Muscle layer of colon (tissue), 2 donors: Measurements from ENCODE around the gene ATP6V0E2.

Experiments used
- H3K27ac ChIP-seq: one replicate; pipeline ENCODE4 v1.7.0; 2013; ENCODE audit warnings: low read depth, mild to moderate bottlenecking, low read length, moderate library complexity
- H3K27me3 ChIP-seq, 2 donors: one replicate each; pipeline ENCODE4 v1.7.0; 2013; ENCODE audit warnings: low read length in 2 of 2, mild to moderate bottlenecking in 2 of 2; ENCODE audit not compliant: insufficient read depth in 2 of 2, control insufficient read depth in 1 of 2
- H3K36me3 ChIP-seq: one replicate; pipeline ENCODE4 v1.7.0; 2013; ENCODE audit warnings: mild to moderate bottlenecking, low read length; ENCODE audit not compliant: insufficient read depth
- H3K4me1 ChIP-seq: one replicate; pipeline ENCODE4 v1.7.0; 2013; ENCODE audit warnings: mild to moderate bottlenecking, low read length; ENCODE audit not compliant: insufficient read depth
- H3K4me3 ChIP-seq, 2 donors: one replicate each; pipeline ENCODE4 v1.7.0; 2013; ENCODE audit warnings: low read length in 2 of 2, low read depth in 1 of 2, mild to moderate bottlenecking in 1 of 2, moderate library complexity in 1 of 2
- H3K9ac ChIP-seq: one replicate; pipeline ENCODE4 v1.7.0; 2013; ENCODE audit warnings: low read length
- H3K9me3 ChIP-seq: one replicate; pipeline ENCODE4 v1.7.0; 2013; ENCODE audit warnings: mild to moderate bottlenecking, low read length
- donor health status: abdominal sarcoma.
- donor health status: Adenocarcinoma of cecum.

The ATP6V0E2 gene

GRCh38 chr7:149866779-149867447 lies 6.9 kb upstream of the ATP6V0E2 start:
- Histone ChIP-seq H3K36me3 (peaks cover 42% of the 10 kb centered on the region), H3K4me3 (no peak overlapping the region), H3K27ac (no peak overlapping the region), H3K27me3 (no peaks in the 10 kb centered on the region), H3K9ac (no peak overlapping the region), H3K9me3 (no peaks in the 10 kb centered on the region), H3K4me1 (no peaks in the 10 kb centered on the region)

DNA sequence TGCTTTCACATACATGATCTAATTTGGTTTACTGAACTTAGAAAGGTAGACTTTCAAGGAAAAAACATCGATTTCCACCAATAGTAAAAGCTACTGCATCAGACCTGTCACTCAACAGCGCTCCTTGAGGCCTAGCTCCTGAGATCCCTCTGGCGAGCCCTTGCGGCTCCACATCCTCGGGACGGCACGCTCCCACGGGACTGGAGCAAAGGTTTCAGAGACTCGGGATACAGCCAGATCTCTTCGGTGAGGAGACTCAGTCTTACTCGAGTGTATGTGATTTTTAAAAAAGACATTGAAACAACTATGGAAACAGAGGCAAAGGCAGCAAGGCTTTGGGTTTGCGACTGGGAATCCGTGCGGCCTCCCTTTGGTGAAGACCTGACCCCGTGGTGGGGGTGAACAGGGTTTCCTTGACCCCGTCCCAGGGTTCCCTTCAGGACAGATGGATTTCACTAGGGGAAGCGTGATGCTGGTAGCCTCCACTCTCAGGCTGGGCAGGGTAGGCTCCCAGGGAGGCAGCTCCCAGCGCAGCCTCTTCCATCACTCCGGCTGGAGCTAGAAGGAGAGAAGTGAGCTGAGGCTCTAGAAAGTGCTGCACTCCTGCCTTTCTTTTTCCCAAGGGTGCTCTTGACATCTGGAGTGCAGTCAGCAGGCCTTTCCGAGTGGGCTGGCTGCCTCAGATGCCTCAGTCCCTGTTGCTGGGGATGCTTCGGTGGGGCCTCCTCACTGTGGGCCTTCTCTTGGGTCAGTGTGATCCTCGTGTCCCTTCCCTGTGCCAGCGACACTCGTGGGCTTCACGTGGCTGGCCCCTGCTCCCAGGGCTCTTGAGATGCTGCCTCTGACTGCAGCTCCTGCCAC lies 5.8 kb upstream of the ATP6V0E2 start:
- Histone ChIP-seq H3K9ac (no peak overlapping the region), H3K27me3 (no peaks in the 10 kb centered on the region), H3K4me3 (no peak overlapping the region), H3K9me3 (no peaks in the 10 kb centered on the region), H3K36me3 (peaks cover 31% of the 10 kb centered on the region), H3K27ac (no peak overlapping the region), H3K4me1 (peaks cover 6% of the 10 kb centered on the region)

- H3K36me3 ChIP-seq, result peaks cover 24% of the 10 kb centered on the region
- no peak overlapping the region for H3K4me3 ChIP-seq
- no peak overlapping the region for H3K27ac ChIP-seq
- peaks cover 6% of the 10 kb centered on the region for H3K4me1 ChIP-seq
- H3K27me3 ChIP-seq, result no peaks in the 10 kb centered on the region
- H3K9ac ChIP-seq, result no peak overlapping the region
- H3K9me3 ChIP-seq, result no peaks in the 10 kb centered on the region
Observed at GRCh38 chr7:149868623-149869290, 5.0 kb upstream of the ATP6V0E2 start.

DNA sequence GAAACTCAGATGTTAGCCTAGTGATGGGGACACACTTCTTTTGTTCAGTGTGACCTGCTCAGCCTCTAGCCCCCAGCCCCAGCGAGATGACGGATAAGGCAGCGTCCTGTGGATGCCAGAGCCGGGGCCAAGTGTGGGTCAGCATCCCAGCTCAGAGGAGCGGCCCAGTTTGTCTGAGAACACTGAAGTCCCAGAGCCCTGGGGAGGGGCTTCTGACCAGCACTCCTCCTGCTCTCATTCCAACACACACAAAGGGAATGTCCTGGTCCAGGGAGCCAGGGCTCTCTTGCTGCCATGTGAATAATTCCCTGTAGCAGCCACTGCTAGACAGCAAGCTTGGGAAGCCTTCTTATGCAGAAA lies 4.5 kb upstream of the ATP6V0E2 start:
- H3K27me3 ChIP-seq, result no peaks in the 10 kb centered on the region
- no peak overlapping the region for H3K9ac ChIP-seq
- H3K9me3 ChIP-seq, result no peaks in the 10 kb centered on the region
- H3K4me1 ChIP-seq, result peaks cover 8% of the 10 kb centered on the region
- H3K27ac ChIP-seq, result no peak overlapping the region
- H3K36me3 ChIP-seq, result peaks cover 19% of the 10 kb centered on the region
- no peak overlapping the region for H3K4me3 ChIP-seq

- H3K9ac ChIP-seq, result no peak overlapping the region
- H3K27ac ChIP-seq, result no peak overlapping the region
- H3K4me3 ChIP-seq, result no peak overlapping the region
- H3K27me3 ChIP-seq, result no peaks in the 10 kb centered on the region
- peaks cover 13% of the 10 kb centered on the region for H3K36me3 ChIP-seq
- peaks cover 14% of the 10 kb centered on the region for H3K4me1 ChIP-seq
- no peaks in the 10 kb centered on the region for H3K9me3 ChIP-seq
Observed at GRCh38 chr7:149869867-149870266, 3.9 kb upstream of the ATP6V0E2 start.

GRCh38 chr7:149870274-149870673 lies 3.5 kb upstream of the ATP6V0E2 start:
- no peaks in the 10 kb centered on the region for H3K9me3 ChIP-seq
- H3K27me3 ChIP-seq, result no peaks in the 10 kb centered on the region
- H3K4me3 ChIP-seq, result no peak overlapping the region
- H3K9ac ChIP-seq, result no peak overlapping the region
- peaks cover 9% of the 10 kb centered on the region for H3K36me3 ChIP-seq
- peaks cover 15% of the 10 kb centered on the region for H3K4me1 ChIP-seq
- H3K27ac ChIP-seq, result no peak overlapping the region

DNA sequence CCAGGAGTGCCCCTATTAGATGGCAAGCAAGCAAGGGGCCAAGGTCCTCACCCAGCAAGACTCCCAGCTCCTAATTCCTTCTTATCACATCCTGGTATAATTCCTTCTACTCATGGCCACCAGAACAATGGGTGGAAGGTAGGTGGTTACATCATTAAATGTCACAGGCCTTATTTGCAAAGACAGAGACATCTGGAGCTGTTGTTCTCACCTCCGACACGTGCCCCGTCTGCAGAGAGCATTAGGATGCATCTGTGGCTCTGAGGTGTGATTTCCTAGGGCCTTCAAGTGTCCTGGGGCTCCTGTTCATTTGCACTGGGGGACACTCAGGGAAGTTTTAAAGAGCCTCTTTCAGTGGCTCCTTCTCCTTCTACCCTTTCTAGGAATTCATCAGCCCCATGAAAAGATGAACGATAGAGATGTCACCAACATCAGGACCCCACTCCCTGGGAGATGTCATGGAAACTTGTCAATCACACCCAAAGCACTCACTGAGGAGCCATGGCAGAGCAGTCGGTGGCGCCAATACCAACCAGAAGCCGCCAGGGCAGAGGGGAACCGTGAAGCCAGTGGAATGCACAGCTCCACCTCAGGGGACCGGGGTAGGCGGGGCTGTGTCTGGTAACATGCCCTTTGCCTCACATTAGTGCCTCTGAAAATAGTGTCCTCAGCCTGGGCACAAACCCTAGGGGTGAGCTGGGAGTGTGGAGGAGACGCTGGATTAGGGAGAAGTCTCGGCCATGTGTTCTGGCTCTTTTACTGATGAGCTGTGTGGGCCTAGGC lies 2.9 kb upstream of the ATP6V0E2 start:
- H3K27ac ChIP-seq, result no peak overlapping the region
- no peaks in the 10 kb centered on the region for H3K9me3 ChIP-seq
- H3K4me1 ChIP-seq, result peaks cover 15% of the 10 kb centered on the region
- no peaks in the 10 kb centered on the region for H3K27me3 ChIP-seq
- no peak overlapping the region for H3K9ac ChIP-seq
- peaks cover 5% of the 10 kb centered on the region for H3K36me3 ChIP-seq
- no peak overlapping the region for H3K4me3 ChIP-seq

- Histone ChIP-seq H3K4me3 (no peak overlapping the region), H3K9me3 (no peaks in the 10 kb centered on the region), H3K4me1 (peaks cover 15% of the 10 kb centered on the region), H3K9ac (no peak overlapping the region), H3K27ac (no peak overlapping the region), H3K27me3 (no peaks in the 10 kb centered on the region), H3K36me3 (peaks cover 5% of the 10 kb centered on the region)
Observed at GRCh38 chr7:149871576-149871975, 2.2 kb upstream of the ATP6V0E2 start.

GRCh38 chr7:149872419-149873073 lies 1.2 kb upstream of the ATP6V0E2 start:
- peak overlapping the region; percentile 75 to 79 for H3K4me3 ChIP-seq
- H3K9ac ChIP-seq, result peak overlapping the region; percentile 54
- peaks cover 15% of the 10 kb centered on the region for H3K4me1 ChIP-seq
- no peaks in the 10 kb centered on the region for H3K27me3 ChIP-seq
- H3K27ac ChIP-seq, result peak overlapping the region; percentile 95
- H3K9me3 ChIP-seq, result no peaks in the 10 kb centered on the region
- H3K36me3 ChIP-seq, result peaks cover 10% of the 10 kb centered on the region

GRCh38 chr7:149873970-149874643 lies 338 bp downstream of the ATP6V0E2 start:
- peaks cover 6% of the 10 kb centered on the region for H3K36me3 ChIP-seq
- no peaks in the 10 kb centered on the region for H3K27me3 ChIP-seq
- no peaks in the 10 kb centered on the region for H3K9me3 ChIP-seq
- peaks cover 15% of the 10 kb centered on the region for H3K4me1 ChIP-seq
- peak overlapping the region; percentile 95 for H3K27ac ChIP-seq
- H3K9ac ChIP-seq, result no peak overlapping the region
- H3K4me3 ChIP-seq, result peak overlapping the region; percentile 75 to 79
